ENCODE results near the gene A1BG. TPM values are rescaled to one million over a fixed set of nuclear protein-coding genes. Genes with fewer than 3 reads are reported as not detected.

A1BG gene
- total RNA-seq, 4 donors from 2014 or later: 4.5 to 12.5 (median 9.0) TPM; not detected in 1

DNA sequence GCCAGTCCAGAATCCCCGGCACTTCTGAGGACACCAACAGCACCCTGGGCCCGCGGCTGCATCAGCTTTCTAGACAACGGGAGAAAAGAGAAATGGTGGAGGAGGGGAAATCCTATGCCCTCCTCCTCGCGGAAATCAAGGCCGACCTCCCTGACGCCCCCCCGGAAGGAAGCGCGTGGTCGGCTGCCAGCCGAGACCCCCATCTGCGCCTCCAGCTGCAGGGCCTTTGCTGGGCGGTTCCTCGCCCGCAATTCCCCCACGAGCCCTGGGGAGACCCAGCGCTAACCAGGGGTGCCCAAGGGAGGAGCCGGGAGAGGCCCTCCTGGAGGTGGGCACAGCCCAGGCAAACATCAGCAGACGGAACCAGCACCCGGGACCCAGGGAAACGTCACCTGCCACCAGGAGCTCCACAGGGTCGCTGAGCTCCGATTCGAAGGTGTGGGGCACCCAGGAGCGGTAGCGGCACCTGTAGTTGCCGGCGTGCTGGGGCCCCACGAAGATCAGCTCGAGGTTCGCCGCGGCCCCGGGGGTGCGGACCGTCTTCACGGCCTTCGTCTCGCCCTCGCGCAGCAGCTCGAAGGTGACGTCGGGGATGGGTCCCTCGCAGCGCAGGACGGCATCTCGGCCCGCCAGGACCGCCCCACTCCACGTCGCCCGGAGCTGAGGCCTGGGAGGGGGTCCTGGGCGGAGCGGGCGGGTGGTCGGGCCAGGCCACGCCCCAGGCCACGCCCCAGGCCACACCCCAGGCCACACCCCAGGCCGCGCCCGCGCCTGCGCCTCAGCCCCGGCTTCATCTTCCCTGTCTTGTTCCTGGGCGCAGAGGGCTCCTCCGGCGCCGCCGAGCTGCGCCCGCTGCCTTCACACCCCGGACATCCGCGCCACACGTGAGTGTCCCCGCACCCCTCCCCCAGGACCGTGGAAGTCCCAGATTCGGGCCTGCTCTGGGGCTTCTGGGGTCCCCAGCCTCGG is 6.0 kb downstream of the A1BG start:
- ATAC-seq: peak; percentile 44 to 78
- intact Hi-C loops (cut with DNase I; ENCODE audit: low total_unique reads) (no loop called here), in situ Hi-C loops (cut with MboI; ENCODE audit: low sequenced_read_pairs in 4 of 4) (no loop called here)
- Histone ChIP-seq H3K4me1 (no peaks in the 10 kb centered on the region), H3K4me3 (peak overlapping the region; percentile 55 to 57 (median 56)), H3K27me3 (peaks cover 15 to 41% (median 31%) of the 10 kb centered on the region in 3 donors), H3K9me3 (no peaks in the 10 kb centered on the region), H3K27ac (peak overlapping the region; percentile 30 to 68 (median 48)), H3K36me3 (no peaks in the 10 kb centered on the region)
- DNase-seq: no peak
- peak in 1 of 2 donors; percentile 23 for TF ChIP-seq POLR2A (IDR thresholded peaks at IDR 0.05)
- TF ChIP-seq, protein P1, sequence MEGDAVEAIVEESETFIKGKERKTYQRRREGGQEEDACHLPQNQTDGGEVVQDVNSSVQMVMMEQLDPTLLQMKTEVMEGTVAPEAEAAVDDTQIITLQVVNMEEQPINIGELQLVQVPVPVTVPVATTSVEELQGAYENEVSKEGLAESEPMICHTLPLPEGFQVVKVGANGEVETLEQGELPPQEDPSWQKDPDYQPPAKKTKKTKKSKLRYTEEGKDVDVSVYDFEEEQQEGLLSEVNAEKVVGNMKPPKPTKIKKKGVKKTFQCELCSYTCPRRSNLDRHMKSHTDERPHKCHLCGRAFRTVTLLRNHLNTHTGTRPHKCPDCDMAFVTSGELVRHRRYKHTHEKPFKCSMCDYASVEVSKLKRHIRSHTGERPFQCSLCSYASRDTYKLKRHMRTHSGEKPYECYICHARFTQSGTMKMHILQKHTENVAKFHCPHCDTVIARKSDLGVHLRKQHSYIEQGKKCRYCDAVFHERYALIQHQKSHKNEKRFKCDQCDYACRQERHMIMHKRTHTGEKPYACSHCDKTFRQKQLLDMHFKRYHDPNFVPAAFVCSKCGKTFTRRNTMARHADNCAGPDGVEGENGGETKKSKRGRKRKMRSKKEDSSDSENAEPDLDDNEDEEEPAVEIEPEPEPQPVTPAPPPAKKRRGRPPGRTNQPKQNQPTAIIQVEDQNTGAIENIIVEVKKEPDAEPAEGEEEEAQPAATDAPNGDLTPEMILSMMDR (IDR thresholded peaks at IDR 0.05 in 4 of 5, conservative IDR thresholded peaks at IDR 0.05 in 1 of 5): no peak

DNA sequence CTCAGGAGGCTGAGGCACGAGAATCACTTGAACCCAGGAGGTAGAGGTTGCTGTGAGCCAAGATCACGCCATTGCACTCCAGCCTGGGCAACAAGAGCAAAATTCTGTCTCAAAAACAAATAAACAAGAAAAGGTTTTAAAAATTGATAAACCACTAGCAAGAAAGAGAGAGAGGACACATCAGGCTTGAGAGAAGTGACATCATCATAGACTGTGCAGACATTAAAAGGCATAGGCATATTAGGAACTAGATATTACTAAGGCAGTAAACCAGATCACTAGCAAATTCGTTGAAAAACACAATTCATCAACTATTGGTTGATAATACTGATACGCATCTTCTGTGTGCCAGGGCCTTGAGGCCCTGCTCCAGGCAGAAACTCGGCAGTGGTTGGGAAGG is 7.7 kb downstream of the A1BG start:
- no peaks in the 10 kb centered on the region for H3K36me3 ChIP-seq
- no peak overlapping the region for H3K4me3 ChIP-seq
- no peaks in the 10 kb centered on the region for H3K9me3 ChIP-seq
- DNase-seq (no peak), ATAC-seq (no peak)
- TF ChIP-seq, protein P1 (IDR thresholded peaks at IDR 0.05 in 4 of 5, conservative IDR thresholded peaks at IDR 0.05 in 1 of 5): no peak
- TF ChIP-seq POLR2A (IDR thresholded peaks at IDR 0.05): no peak
- in situ Hi-C loops (cut with MboI; ENCODE audit: low sequenced_read_pairs in 4 of 4) (no loop called here), intact Hi-C loops (cut with DNase I; ENCODE audit: low total_unique reads) (no loop called here)
- H3K27me3 ChIP-seq: peaks cover 15 to 34% (median 24%) of the 10 kb centered on the region in 3 donors
- H3K4me1 ChIP-seq: no peaks in the 10 kb centered on the region
- no peak overlapping the region for H3K27ac ChIP-seq

DNA sequence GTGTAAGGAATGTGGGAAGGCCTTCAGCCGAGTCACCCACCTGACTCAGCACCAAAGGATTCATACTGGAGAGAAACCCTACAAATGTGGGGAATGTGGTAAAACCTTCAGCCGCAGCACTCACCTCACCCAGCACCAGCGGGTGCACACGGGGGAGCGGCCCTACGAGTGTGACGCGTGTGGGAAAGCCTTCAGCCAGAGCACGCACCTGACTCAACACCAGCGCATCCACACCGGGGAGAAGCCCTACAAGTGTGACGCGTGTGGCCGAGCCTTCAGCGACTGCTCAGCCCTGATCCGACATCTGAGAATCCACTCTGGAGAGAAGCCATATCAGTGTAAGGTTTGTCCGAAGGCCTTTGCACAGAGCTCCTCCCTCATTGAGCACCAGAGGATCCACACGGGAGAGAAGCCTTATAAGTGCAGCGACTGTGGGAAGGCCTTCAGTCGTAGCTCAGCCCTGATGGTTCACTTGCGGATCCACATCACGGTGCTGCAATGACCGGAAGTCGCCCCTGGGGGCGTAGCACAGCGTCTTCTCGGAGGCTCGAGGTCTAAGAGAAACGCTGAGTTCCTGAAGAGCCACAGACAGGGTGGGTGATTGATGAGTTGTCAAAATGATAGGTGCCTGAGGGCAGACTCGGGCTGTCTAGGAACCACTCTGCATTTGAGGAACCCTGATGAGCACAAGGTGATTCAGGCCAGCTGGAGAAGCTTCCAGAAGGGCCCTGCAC is 14.3 kb downstream of the A1BG start:
- Histone ChIP-seq H3K4me1 (no peaks in the 10 kb centered on the region), H3K27me3 (no peaks in the 10 kb centered on the region), H3K36me3 (peaks cover 0 to 53% of the 10 kb centered on the region in 2 donors), H3K27ac (no peak overlapping the region), H3K4me3 (no peak overlapping the region), H3K9me3 (no peaks in the 10 kb centered on the region)
- in situ Hi-C loops (cut with MboI; ENCODE audit: low sequenced_read_pairs in 4 of 4): no loop called here
- no peak for ATAC-seq
- DNase-seq: no peak
- TF ChIP-seq, protein P1 (IDR thresholded peaks at IDR 0.05 in 4 of 5, conservative IDR thresholded peaks at IDR 0.05 in 1 of 5): no peak
- no peak for TF ChIP-seq POLR2A (IDR thresholded peaks at IDR 0.05)
- intact Hi-C loops (cut with DNase I; ENCODE audit: low total_unique reads): no loop called here

DNA sequence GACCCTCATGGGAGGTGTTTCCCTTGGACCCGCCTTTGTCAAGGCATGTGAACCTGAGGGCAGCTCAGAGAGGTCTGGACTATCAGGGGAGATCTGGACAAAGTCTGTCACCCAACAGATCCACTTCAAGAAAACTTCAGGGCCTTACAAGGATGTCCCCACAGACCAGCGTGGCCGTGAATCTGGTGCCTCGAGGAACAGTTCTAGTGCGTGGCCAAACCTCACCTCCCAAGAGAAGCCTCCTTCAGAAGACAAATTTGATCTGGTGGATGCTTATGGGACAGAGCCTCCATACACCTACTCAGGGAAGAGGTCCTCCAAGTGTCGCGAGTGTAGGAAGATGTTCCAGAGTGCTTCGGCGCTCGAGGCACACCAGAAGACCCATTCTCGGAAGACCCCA is 15.0 kb downstream of the A1BG start:
- no peaks in the 10 kb centered on the region for H3K27me3 ChIP-seq
- ATAC-seq (no peak), DNase-seq (no peak)
- TF ChIP-seq, protein P1 (IDR thresholded peaks at IDR 0.05 in 4 of 5, conservative IDR thresholded peaks at IDR 0.05 in 1 of 5): no peak
- no peaks in the 10 kb centered on the region for H3K4me1 ChIP-seq
- no peak overlapping the region for H3K27ac ChIP-seq
- in situ Hi-C loops (cut with MboI; ENCODE audit: low sequenced_read_pairs in 4 of 4) (no loop called here), intact Hi-C loops (cut with DNase I; ENCODE audit: low total_unique reads) (no loop called here)
- H3K36me3 ChIP-seq: peaks cover 0 to 53% of the 10 kb centered on the region in 2 donors
- no peak overlapping the region for H3K4me3 ChIP-seq
- H3K9me3 ChIP-seq: no peaks in the 10 kb centered on the region

Data from gastrocnemius medialis (tissue), 4 donors.